ENCODE measurements around the gene TXNDC11.

DNA sequence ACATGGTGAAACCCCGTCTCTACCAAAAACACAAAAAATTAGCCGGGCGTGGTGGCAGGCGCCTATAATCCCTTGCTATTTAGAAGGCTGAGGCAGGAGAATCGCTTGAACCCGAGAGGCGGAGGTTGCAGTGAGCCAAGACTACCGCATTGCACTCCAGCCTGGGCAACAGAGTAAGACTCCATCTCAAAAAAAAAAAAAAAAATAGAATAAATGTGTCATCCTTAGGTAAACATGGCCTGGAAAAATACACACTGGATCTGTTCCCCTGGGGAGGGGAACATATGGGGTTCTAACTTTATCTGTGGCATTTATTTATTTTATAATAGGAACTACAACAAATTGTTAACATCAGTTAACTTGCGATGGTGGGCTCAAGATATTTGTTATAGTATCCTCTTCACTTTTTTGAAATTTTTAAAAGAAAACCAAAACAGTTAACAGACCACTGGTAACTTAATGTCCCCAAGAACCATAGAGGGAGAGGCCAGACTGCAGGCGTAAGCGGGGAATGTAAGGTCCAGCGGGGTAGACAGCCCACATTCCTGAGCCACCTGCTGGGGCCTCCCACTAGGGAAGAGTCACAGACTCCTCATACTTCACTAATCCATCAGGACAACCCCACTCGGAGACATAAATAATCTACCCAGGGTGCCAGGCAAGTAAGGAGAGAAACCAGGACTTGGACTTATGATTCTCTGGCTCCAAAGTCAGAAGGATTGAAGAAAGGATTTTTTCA lies 12.5 kb upstream of the TXNDC11 start:
- TF ChIP-seq POLR2A (IDR thresholded peaks at IDR 0.05; ENCODE audit: low read depth, low read length) (no peak), TAF1 (IDR thresholded peaks at IDR 0.05; ENCODE audit: low read depth, low read length) (no peak), POLR2AphosphoS5 (IDR thresholded peaks at IDR 0.05; ENCODE audit: low read depth, low read length) (no peak), POU2F2 (IDR thresholded peaks at IDR 0.05; ENCODE audit: low read depth, low read length) (no peak), SPI1 (IDR thresholded peaks at IDR 0.05; ENCODE audit: low read depth, low read length) (no peak), PAX5 (IDR thresholded peaks at IDR 0.05; ENCODE audit: insufficient read depth, low read length, severe bottlenecking) (no peak)

Data from GM12891 (cell line).